GM12878 (cell line): Measurements from ENCODE around the gene UBE2E1. TPM values are rescaled to one million over a fixed set of nuclear protein-coding genes. Genes with fewer than 3 reads are reported as not detected.

ENCODE experiments used
- CEBPZ ChIP-seq: fragments of 150-350 bp; IDR thresholded peaks from 2 replicates; pipeline ENCODE4 v1.6.1; 2016; ENCODE audit warnings: low read depth, low read length
- EED ChIP-seq: sonication (generic); IDR thresholded peaks from 2 replicates; pipeline ENCODE4 v1.6.1; 2016; ENCODE audit warnings: antibody characterized with exemption, low read depth
- EZH2 ChIP-seq: IDR thresholded peaks from 2 replicates; pipeline ENCODE4 v1.6.1; 2012; ENCODE audit warnings: low read depth, mild to moderate bottlenecking, control low read depth, inconsistent platforms, low read length, borderline replicate concordance; ENCODE audit not compliant: control insufficient read depth
- HCFC1 ChIP-seq: fragments of 150-350 bp; IDR thresholded peaks from 2 replicates; pipeline ENCODE4 v1.6.1; 2014; ENCODE audit warnings: low read length
- IKZF2 ChIP-seq, 2 experiments: fragments of 450-650 bp; IDR thresholded peaks; 2 replicates each; pipeline ENCODE4 v1.6.1; 2017; ENCODE audit warnings: mild to moderate bottlenecking in 2 of 2, moderate library complexity in 2 of 2
- IRF4 ChIP-seq: IDR thresholded peaks from 2 replicates; pipeline ENCODE4 v1.6.1; 2011; ENCODE audit warnings: low read depth, low read length
- JUNB ChIP-seq: IDR thresholded peaks from 2 replicates; pipeline ENCODE4 v1.6.1; 2016; ENCODE audit warnings: antibody characterized with exemption, mild to moderate bottlenecking
- JUND ChIP-seq: IDR thresholded peaks from 2 replicates; pipeline ENCODE4 v1.6.1; 2012; ENCODE audit warnings: low read depth, mild to moderate bottlenecking, low read length, improper control_type of control experiment, moderate library complexity
- MLLT1 ChIP-seq: fragments of 450-650 bp; IDR thresholded peaks from 2 replicates; pipeline ENCODE4 v1.6.1; 2016; ENCODE audit warnings: mild to moderate bottlenecking
- MTA2 ChIP-seq: fragments of 450-650 bp; IDR thresholded peaks from 2 replicates; pipeline ENCODE4 v1.6.1; 2016; ENCODE audit warnings: low read depth, mild to moderate bottlenecking, moderate library complexity
- MXI1 ChIP-seq: fragments of 150-350 bp; IDR thresholded peaks from 2 replicates; pipeline ENCODE4 v1.6.1; 2011; ENCODE audit warnings: low read depth, mild to moderate bottlenecking, inconsistent platforms, low read length, improper control_type of control experiment
- NFIC ChIP-seq: IDR thresholded peaks from 2 replicates; pipeline ENCODE4 v1.6.1; 2012; ENCODE audit warnings: low read depth, mild to moderate bottlenecking, inconsistent platforms, low read length, moderate library complexity
- NKRF ChIP-seq: fragments of 450-650 bp; conservative IDR thresholded peaks from 2 replicates; pipeline ENCODE4 v1.6.1; 2017; ENCODE audit warnings: mild to moderate bottlenecking, moderate library complexity
- NR2C1 ChIP-seq: fragments of 450-650 bp; IDR thresholded peaks from 2 replicates; pipeline ENCODE4 v1.6.1; 2017; ENCODE audit warnings: antibody characterized with exemption, mild to moderate bottlenecking, moderate library complexity
- NR2C2 ChIP-seq: IDR thresholded peaks from 2 replicates; pipeline ENCODE4 v1.6.1; 2011; ENCODE audit warnings: borderline replicate concordance, low read depth; ENCODE audit not compliant: control insufficient read depth, insufficient read length
- NR2F1 ChIP-seq: fragments of 450-650 bp; conservative IDR thresholded peaks from 2 replicates; pipeline ENCODE4 v1.6.1; 2017; ENCODE audit warnings: mild to moderate bottlenecking
- NRF1 ChIP-seq: conservative IDR thresholded peaks from 2 replicates; pipeline ENCODE4 v1.6.1; 2011; ENCODE audit warnings: mild to moderate bottlenecking, low read depth, low read length, improper control_type of control experiment
- SPI1 ChIP-seq: IDR thresholded peaks from 2 replicates; pipeline ENCODE4 v1.6.1; 2011; ENCODE audit warnings: low read depth, mild to moderate bottlenecking, low read length, moderate library complexity, borderline replicate concordance; ENCODE audit not compliant: insufficient read depth
- SUZ12 ChIP-seq: fragments of 200-600 bp; sonication (generic); IDR thresholded peaks from one replicate; pipeline ENCODE4 v1.6.1; 2018; ENCODE audit warnings: antibody characterized with exemption, mild to moderate bottlenecking; ENCODE audit not compliant: unreplicated experiment
- TBL1XR1 ChIP-seq: IDR thresholded peaks from 2 replicates; pipeline ENCODE4 v1.6.1; 2012; ENCODE audit warnings: low read depth, low read length, improper control_type of control experiment
- ZBTB33 ChIP-seq: fragments of 450-650 bp; IDR thresholded peaks from 2 replicates; pipeline ENCODE4 v1.6.1; 2017; ENCODE audit warnings: mild to moderate bottlenecking
- ZNF207 ChIP-seq: fragments of 450-650 bp; IDR thresholded peaks from 2 replicates; pipeline ENCODE4 v1.6.1; 2014; ENCODE audit warnings: antibody characterized with exemption, mild to moderate bottlenecking, borderline replicate concordance
- polyA plus RNA-seq, 11 experiments: library from polyadenylated mRNA; depleted of rRNA in 4 of 11; unstranded in 6 of 11; stranded (reverse) in 5 of 11; fragments of >200 nt; fragmentation: Nextera tagmentation in 4 of 11; fragmentation: Illumina TruSeq in 1 of 11; extraction: Ambion mirVana in 4 of 11; extraction: Trizol in 1 of 11; gene quantifications; 1 replicate in 1 of 11; 2 replicates in 10 of 11; pipeline versions ENCODE4 v1.2.1 to v1.2.3, GENCODE V29; 2011 to 2016; ENCODE audit warnings: inconsistent platforms in 2 of 11, missing spikeins in 2 of 11, low read depth in 1 of 11
- total RNA-seq, 4 experiments: library from RNA; depleted of rRNA in 3 of 4; stranded (reverse); fragments of >200 nt in 3 of 4; fragmentation: Illumina TruSeq in 1 of 4; extraction: Trizol in 1 of 4; gene quantifications; 2 replicates each; pipeline versions ENCODE4 v1.2.1 to v1.2.3, GENCODE V29; 2013 to 2021

UBE2E1 gene
- total and polyA plus RNA-seq, 10 of the 15 experiments (the other 5 are each of a cell fraction or from before 2014, with no cell fraction given) = 18.7 to 425 (median 147) TPM

- TF ChIP-seq NR2C2 (no peak), TBL1XR1 (no peak), NFIC (no peak), NR2F1 (no peak), IRF4 (no peak), SUZ12 (no peak), EED (no peak), ZBTB33 (no peak), IKZF2 (IDR thresholded peaks at IDR 0.05) (no peak), SPI1 (0 out of 2 replicates have a peak, but pooled peaks have one; percentile 42), NR2C1 (no peak), MXI1 (no peak), ZNF207 (no peak), CEBPZ (no peak), JUND (no peak), NRF1 (no peak), JUNB (no peak), EZH2 (no peak), MLLT1 (0 out of 2 replicates have a peak, but pooled peaks have one; percentile 61), NKRF (peak; percentile 29; the same call in 1 of the 2 replicates), MTA2 (no peak), HCFC1 (no peak)
Observed at GRCh38 chr3:23806534-23807423, 1.0 kb downstream of the UBE2E1 start (continued).
